Breast epithelium (tissue), 3 donors: ENCODE measurements around the gene THNSL1.

Experiments used
- POLR2A ChIP-seq: fragments of 450-650 bp; IDR thresholded peaks from one replicate; pipeline ENCODE4 v1.6.1; 2016; ENCODE audit warnings: antibody characterized with exemption, mild to moderate bottlenecking, moderate library complexity
- POLR2AphosphoS5 ChIP-seq, 3 donors: sonication (generic); formaldehyde crosslinking; IDR thresholded peaks; one replicate each; pipeline ENCODE4 v1.6.1; 2017; ENCODE audit warnings: antibody characterized with exemption in 3 of 3

DNA sequence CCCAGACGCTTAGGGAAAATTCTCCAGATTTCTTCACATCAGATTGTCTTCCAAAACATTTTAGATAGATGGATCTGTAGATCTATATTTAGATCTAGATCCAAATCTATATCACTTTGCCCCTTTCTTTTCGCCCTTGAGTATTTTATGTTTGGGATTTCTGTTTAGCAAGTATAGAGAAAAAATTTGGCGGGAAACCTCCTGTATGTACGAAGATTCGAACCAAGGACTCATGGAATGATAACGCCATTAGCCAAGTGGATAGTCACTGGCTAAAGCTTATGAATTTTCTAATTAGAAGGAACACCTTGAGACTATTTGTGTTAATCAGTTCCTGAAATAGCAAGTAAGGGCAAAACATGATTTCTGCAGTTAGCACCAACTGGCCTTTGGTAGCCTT is 1.2 kb downstream of the THNSL1 start:
- TF ChIP-seq POLR2A (no peak), POLR2AphosphoS5 (IDR thresholded peaks at IDR 0.05) (no peak)
